Measurements from ENCODE around the gene ATG10. TPM values are rescaled to one million over a fixed set of nuclear protein-coding genes. Genes with fewer than 3 reads are reported as not detected.

Gene ATG10
- total and polyA plus RNA-seq, 2 of the 13 experiments (the other 11 are each of a cell fraction or from before 2014, with no cell fraction given) = 2.0 to 5.7 TPM

DNA sequence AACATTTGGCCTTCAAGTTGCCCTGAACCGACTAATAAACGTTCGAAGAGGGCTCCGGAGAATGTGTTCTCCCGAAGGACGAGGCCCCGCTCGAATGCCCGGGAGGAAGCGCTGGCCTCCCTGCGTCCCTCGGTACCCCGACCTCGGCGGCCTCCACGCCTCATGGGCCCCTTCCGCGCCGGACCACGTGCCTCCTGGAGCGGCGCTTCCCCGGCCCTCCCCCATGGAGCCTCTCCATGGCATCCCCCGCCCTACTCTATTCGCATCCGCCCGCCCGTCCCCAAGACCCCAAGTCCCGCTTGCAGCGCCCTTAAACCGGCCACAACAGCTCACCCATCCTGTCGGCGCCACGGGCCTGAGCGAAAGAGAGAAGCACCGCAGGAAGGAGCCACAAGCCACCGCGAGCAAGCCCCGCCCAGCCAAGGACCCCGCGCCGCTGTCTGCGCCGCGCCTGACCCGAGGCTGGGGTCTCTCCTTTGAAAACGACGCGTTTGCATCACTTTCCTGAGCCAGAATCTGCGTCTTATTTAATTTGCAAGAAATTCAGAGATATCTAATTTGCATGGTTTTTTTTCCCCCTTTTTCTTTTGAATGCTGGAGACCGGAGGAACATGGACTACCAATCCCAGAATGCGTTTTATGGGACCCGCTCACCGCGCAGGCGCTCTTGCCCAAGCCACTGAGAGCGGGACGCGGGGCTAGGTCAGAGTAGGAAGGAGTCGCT lies 306.3 kb downstream of the ATG10 start, which contains the start of gene RPS23 (continued):
- TF ChIP-seq NFKB2 (CRISPR knock-in tag; IDR thresholded peaks at IDR 0.05; ENCODE audit: borderline replicate concordance) (peak; percentile 86; the same call in 1 of the 2 replicates), RBAK (CRISPR knock-in tag; IDR thresholded peaks at IDR 0.05) (peak; percentile 18; the same call in 1 of the 2 replicates), ASH2L (IDR thresholded peaks at IDR 0.05; ENCODE audit: insufficient read length, low read depth, low read length) (peak; percentile 85), PHB2 (IDR thresholded peaks at IDR 0.05; ENCODE audit: partially characterized antibody) (no peak), ONECUT2 (CRISPR knock-in tag; IDR thresholded peaks at IDR 0.05) (0 out of 2 replicates have a peak, but pooled peaks have one; percentile 41), ZNF510 (CRISPR knock-in tag; IDR thresholded peaks at IDR 0.05; ENCODE audit: low read depth) (no peak), TBL1XR1 (IDR thresholded peaks at IDR 0.05; ENCODE audit: borderline replicate concordance, low read length, partially characterized antibody) (no peak), ZNF3 (CRISPR knock-in tag; IDR thresholded peaks at IDR 0.05) (no peak), GABPB1 (CRISPR knock-in tag; IDR thresholded peaks at IDR 0.05) (peak; percentile 94), ZNF432 (CRISPR knock-in tag; IDR thresholded peaks at IDR 0.05; ENCODE audit: borderline replicate concordance) (no peak), HMG20A (CRISPR knock-in tag; IDR thresholded peaks at IDR 0.05; ENCODE audit: borderline replicate concordance) (no peak), CBX5 (CRISPR knock-in tag; IDR thresholded peaks at IDR 0.05; ENCODE audit: borderline replicate concordance) (no peak)
- TF ChIP-seq, protein P1, sequence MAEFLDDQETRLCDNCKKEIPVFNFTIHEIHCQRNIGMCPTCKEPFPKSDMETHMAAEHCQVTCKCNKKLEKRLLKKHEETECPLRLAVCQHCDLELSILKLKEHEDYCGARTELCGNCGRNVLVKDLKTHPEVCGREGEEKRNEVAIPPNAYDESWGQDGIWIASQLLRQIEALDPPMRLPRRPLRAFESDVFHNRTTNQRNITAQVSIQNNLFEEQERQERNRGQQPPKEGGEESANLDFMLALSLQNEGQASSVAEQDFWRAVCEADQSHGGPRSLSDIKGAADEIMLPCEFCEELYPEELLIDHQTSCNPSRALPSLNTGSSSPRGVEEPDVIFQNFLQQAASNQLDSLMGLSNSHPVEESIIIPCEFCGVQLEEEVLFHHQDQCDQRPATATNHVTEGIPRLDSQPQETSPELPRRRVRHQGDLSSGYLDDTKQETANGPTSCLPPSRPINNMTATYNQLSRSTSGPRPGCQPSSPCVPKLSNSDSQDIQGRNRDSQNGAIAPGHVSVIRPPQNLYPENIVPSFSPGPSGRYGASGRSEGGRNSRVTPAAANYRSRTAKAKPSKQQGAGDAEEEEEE (CRISPR knock-in tag; IDR thresholded peaks at IDR 0.05; ENCODE audit: borderline replicate concordance) = no peak
- TF ChIP-seq, protein P2, sequence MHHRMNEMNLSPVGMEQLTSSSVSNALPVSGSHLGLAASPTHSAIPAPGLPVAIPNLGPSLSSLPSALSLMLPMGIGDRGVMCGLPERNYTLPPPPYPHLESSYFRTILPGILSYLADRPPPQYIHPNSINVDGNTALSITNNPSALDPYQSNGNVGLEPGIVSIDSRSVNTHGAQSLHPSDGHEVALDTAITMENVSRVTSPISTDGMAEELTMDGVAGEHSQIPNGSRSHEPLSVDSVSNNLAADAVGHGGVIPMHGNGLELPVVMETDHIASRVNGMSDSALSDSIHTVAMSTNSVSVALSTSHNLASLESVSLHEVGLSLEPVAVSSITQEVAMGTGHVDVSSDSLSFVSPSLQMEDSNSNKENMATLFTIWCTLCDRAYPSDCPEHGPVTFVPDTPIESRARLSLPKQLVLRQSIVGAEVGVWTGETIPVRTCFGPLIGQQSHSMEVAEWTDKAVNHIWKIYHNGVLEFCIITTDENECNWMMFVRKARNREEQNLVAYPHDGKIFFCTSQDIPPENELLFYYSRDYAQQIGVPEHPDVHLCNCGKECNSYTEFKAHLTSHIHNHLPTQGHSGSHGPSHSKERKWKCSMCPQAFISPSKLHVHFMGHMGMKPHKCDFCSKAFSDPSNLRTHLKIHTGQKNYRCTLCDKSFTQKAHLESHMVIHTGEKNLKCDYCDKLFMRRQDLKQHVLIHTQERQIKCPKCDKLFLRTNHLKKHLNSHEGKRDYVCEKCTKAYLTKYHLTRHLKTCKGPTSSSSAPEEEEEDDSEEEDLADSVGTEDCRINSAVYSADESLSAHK (CRISPR knock-in tag; IDR thresholded peaks at IDR 0.05; ENCODE audit: borderline replicate concordance) = no peak
- TF ChIP-seq, protein P3, sequence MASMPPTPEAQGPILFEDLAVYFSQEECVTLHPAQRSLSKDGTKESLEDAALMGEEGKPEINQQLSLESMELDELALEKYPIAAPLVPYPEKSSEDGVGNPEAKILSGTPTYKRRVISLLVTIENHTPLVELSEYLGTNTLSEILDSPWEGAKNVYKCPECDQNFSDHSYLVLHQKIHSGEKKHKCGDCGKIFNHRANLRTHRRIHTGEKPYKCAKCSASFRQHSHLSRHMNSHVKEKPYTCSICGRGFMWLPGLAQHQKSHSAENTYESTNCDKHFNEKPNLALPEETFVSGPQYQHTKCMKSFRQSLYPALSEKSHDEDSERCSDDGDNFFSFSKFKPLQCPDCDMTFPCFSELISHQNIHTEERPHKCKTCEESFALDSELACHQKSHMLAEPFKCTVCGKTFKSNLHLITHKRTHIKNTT (CRISPR knock-in tag; IDR thresholded peaks at IDR 0.05) = no peak; the same call in 1 of the 2 replicates
- TF ChIP-seq, protein P4, sequence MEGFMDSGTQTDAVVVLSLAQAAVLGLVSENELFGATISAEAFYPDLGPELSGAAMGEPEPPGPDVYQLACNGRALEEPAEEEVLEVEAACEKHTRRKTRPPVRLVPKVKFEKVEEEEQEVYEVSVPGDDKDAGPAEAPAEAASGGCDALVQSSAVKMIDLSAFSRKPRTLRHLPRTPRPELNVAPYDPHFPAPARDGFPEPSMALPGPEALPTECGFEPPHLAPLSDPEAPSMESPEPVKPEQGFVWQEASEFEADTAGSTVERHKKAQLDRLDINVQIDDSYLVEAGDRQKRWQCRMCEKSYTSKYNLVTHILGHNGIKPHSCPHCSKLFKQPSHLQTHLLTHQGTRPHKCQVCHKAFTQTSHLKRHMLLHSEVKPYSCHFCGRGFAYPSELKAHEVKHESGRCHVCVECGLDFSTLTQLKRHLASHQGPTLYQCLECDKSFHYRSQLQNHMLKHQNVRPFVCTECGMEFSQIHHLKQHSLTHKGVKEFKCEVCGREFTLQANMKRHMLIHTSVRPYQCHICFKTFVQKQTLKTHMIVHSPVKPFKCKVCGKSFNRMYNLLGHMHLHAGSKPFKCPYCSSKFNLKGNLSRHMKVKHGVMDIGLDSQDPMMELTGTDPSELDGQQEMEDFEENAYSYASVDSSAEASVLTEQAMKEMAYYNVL (CRISPR knock-in tag; IDR thresholded peaks at IDR 0.05; ENCODE audit: borderline replicate concordance) = no peak
- TF ChIP-seq, protein P5, sequence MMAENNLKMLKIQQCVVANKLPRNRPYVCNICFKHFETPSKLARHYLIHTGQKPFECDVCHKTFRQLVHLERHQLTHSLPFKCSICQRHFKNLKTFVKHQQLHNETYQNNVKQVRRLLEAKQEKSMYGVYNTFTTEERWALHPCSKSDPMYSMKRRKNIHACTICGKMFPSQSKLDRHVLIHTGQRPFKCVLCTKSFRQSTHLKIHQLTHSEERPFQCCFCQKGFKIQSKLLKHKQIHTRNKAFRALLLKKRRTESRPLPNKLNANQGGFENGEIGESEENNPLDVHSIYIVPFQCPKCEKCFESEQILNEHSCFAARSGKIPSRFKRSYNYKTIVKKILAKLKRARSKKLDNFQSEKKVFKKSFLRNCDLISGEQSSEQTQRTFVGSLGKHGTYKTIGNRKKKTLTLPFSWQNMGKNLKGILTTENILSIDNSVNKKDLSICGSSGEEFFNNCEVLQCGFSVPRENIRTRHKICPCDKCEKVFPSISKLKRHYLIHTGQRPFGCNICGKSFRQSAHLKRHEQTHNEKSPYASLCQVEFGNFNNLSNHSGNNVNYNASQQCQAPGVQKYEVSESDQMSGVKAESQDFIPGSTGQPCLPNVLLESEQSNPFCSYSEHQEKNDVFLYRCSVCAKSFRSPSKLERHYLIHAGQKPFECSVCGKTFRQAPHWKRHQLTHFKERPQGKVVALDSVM (CRISPR knock-in tag; IDR thresholded peaks at IDR 0.05) = peak; percentile 27
